HG03095 (cell line): ENCODE results near the gene HIF1A.
A peak's percentile ranks its signal among the peaks of the same experiment; 100 is the strongest.

Experiments
- ATAC-seq: cut with Tn5 transposase; IDR thresholded peaks from one replicate; pipeline ENCODE4 v1.9.1; 2021; ENCODE audit warnings: moderate library complexity; ENCODE audit not compliant: unreplicated experiment

HIF1A gene

DNA sequence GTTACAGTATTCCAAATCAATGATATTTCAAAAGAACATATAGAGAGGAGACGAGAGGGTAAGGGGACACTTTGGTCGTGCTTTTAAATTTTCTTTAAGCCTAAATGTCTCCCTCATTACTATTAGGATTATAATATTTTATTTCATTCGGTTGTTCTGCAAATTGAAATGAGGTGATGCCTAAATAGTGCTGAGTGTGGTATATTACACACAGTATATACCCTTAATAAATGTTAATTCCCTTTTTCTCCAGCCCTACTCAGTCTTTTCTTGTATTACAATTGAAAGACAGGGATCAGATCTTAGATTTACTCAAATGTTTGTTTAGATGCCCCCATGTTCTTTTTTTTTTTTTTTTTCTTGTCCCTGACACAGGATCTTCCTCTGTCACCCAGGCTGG is 74.6 kb downstream of the HIF1A start:
- ATAC-seq = no peak

DNA sequence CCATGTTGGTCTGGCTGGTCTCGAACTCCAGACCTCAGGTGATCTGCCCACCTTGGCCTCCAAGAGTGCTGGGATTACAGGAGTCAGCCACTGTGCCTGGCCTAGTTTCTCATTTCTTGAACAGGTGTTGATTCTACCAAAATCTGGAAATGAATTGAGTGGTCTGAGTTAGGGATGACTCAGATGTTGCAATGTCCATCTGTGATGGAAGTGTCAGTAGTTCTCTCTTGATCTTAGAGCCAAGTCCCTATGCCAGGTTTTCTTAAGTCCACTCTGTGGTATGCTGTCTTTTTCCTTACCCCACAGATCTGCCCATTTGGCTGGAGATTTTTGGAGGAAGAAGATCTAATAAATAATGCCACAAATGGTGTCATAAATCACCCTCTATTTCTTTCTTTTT is 79.5 kb downstream of the HIF1A start:
- ATAC-seq = no peak

DNA sequence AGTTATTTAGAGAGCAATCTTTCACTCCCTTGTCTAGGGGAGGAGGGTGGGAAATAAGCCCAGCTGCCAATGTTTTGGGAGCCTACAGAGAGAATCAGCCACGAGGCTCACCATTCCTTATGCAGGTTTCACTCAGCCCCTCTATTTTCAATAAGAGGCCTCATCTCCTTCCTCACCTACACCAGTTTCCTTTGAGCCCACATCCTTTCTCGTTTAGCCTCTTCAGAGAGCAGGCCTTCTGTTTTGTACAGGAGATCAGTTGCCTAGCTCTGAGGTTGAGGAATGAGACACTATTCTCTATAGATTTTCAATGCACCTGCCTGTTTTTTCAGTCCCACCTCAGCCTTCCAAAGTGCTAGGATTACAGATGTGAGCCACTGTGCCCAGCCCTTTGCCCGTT is 84.8 kb downstream of the HIF1A start:
- ATAC-seq = peak; percentile 90

DNA sequence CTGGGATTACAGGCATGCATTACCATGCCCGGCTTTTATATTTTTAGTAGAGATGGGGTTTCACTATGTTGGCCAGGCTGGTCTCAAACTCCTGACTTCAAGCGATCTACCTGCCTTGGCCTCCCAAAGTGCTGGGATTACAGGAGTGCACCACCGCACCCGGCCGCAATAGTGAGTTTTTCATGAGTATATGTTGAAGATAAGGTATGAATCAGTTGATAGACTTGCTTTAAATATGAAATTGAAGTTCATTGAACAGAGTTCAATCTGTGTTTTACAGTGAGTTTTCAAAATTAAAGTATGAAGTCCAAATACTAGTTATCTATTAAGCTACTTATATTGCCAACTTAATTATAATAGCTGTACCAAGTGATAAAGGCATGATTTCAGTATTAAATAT is 102.0 kb downstream of the HIF1A start:
- no peak for ATAC-seq
